Mesodermal cell (in vitro differentiated cells): ENCODE measurements around the gene IKZF3.

Source experiments
- H3K27ac ChIP-seq: 2 replicates; pipeline ENCODE4 v1.7.0; 2013; ENCODE audit warnings: mild to moderate bottlenecking, low read depth, low read length, moderate library complexity; ENCODE audit not compliant: severe bottlenecking
- H3K36me3 ChIP-seq: 2 replicates; pipeline ENCODE4 v1.7.1; 2013; ENCODE audit warnings: mild to moderate bottlenecking, low read length, moderate library complexity; ENCODE audit not compliant: control insufficient read depth, insufficient read depth
- H3K4me1 ChIP-seq: one replicate; pipeline ENCODE4 v1.7.1; 2013; ENCODE audit warnings: mild to moderate bottlenecking, low read length; ENCODE audit not compliant: insufficient read depth, control insufficient read depth, poor library complexity, severe bottlenecking
- H3K4me3 ChIP-seq: 2 replicates; pipeline ENCODE4 v1.7.0; 2013; ENCODE audit warnings: low read length, control low read depth, mild to moderate bottlenecking; ENCODE audit not compliant: insufficient read depth, poor library complexity, severe bottlenecking; ENCODE audit errors: extremely low read depth
- H3K9me3 ChIP-seq: 2 replicates; pipeline ENCODE4 v1.7.1; 2013; ENCODE audit warnings: mild to moderate bottlenecking, low read length, moderate library complexity; ENCODE audit not compliant: control insufficient read depth
- WGBS, 2 experiments: methylation state at CpG; one replicate each; pipeline ENCODE4 v1.1.5; 2013; ENCODE audit warnings: missing lambda C conversion rate in 2 of 2; ENCODE audit not compliant: insufficient coverage in 2 of 2; 5-methylcytosine and 5-hydroxymethylcytosine counted together

The IKZF3 gene

GRCh38 chr17:39724731-39725130 lies 139.4 kb downstream of the IKZF3 start:
- Histone ChIP-seq H3K27ac (no peak overlapping the region), H3K9me3 (no peaks in the 10 kb centered on the region), H3K4me1 (no peaks in the 10 kb centered on the region), H3K36me3 (peaks cover 70% of the 10 kb centered on the region), H3K4me3 (no peak overlapping the region)
- 97 to 98% methylated on average over 10 to 13 of the region's 13 CpGs for WGBS, 2 experiments

- peaks cover 68% of the 10 kb centered on the region for H3K36me3 ChIP-seq
- H3K4me3 ChIP-seq = no peak overlapping the region
- no peaks in the 10 kb centered on the region for H3K9me3 ChIP-seq
- WGBS, 2 experiments = 75 to 91% methylated on average over 15 to 28 of the region's 34 CpGs
- no peaks in the 10 kb centered on the region for H3K4me1 ChIP-seq
- no peak overlapping the region for H3K27ac ChIP-seq
These were observed 140.9 kb downstream of the IKZF3 start for GRCh38 chr17:39722965-39723848.

GRCh38 chr17:39722104-39722503 lies 142.0 kb downstream of the IKZF3 start:
- no peak overlapping the region for H3K4me3 ChIP-seq
- H3K27ac ChIP-seq = no peak overlapping the region
- peaks cover 66% of the 10 kb centered on the region for H3K36me3 ChIP-seq
- H3K4me1 ChIP-seq = no peaks in the 10 kb centered on the region
- 75 to 100% methylated on average over 2 to 4 of the region's 6 CpGs for WGBS, 2 experiments
- no peaks in the 10 kb centered on the region for H3K9me3 ChIP-seq

GRCh38 chr17:39719563-39720355 lies 144.4 kb downstream of the IKZF3 start:
- no peaks in the 10 kb centered on the region for H3K9me3 ChIP-seq
- H3K4me1 ChIP-seq = no peaks in the 10 kb centered on the region
- no peak overlapping the region for H3K27ac ChIP-seq
- 78 to 97% methylated on average over 2 to 4 of the region's 7 CpGs for WGBS, 2 experiments
- no peak overlapping the region for H3K4me3 ChIP-seq
- H3K36me3 ChIP-seq = peaks cover 71% of the 10 kb centered on the region

GRCh38 chr17:39717660-39718059 lies 146.5 kb downstream of the IKZF3 start:
- H3K27ac ChIP-seq = no peak overlapping the region
- no peaks in the 10 kb centered on the region for H3K4me1 ChIP-seq
- H3K36me3 ChIP-seq = peaks cover 69% of the 10 kb centered on the region
- H3K4me3 ChIP-seq = no peak overlapping the region
- H3K9me3 ChIP-seq = no peaks in the 10 kb centered on the region
- WGBS, 2 experiments = 95 to 100% methylated on average over 6 of the region's 6 CpGs

GRCh38 chr17:39716879-39717536 lies 147.1 kb downstream of the IKZF3 start:
- 90 to 92% methylated on average over 8 to 11 of the region's 11 CpGs for WGBS, 2 experiments
- peaks cover 70% of the 10 kb centered on the region for H3K36me3 ChIP-seq
- no peaks in the 10 kb centered on the region for H3K4me1 ChIP-seq
- H3K27ac ChIP-seq = no peak overlapping the region
- H3K4me3 ChIP-seq = no peak overlapping the region
- H3K9me3 ChIP-seq = no peaks in the 10 kb centered on the region

- Histone ChIP-seq H3K9me3 (no peaks in the 10 kb centered on the region), H3K36me3 (peaks cover 74% of the 10 kb centered on the region), H3K4me1 (no peaks in the 10 kb centered on the region), H3K4me3 (no peak overlapping the region), H3K27ac (no peak overlapping the region)
- 95 to 100% methylated on average over 6 to 15 of the region's 15 CpGs for WGBS, 2 experiments
These were observed 147.9 kb downstream of the IKZF3 start for GRCh38 chr17:39716073-39716818.

- no peaks in the 10 kb centered on the region for H3K9me3 ChIP-seq
- no peak overlapping the region for H3K27ac ChIP-seq
- H3K4me1 ChIP-seq = no peaks in the 10 kb centered on the region
- 94% methylated on average over 15 to 18 of the region's 18 CpGs for WGBS, 2 experiments
- H3K4me3 ChIP-seq = no peak overlapping the region
- peaks cover 76% of the 10 kb centered on the region for H3K36me3 ChIP-seq
These were observed 148.6 kb downstream of the IKZF3 start for GRCh38 chr17:39715375-39716072.

GRCh38 chr17:39714234-39714633 lies 149.9 kb downstream of the IKZF3 start:
- H3K4me1 ChIP-seq = no peaks in the 10 kb centered on the region
- 100% methylated on average over 3 of the region's 4 CpGs for WGBS, 2 experiments
- H3K4me3 ChIP-seq = no peak overlapping the region
- H3K36me3 ChIP-seq = peaks cover 76% of the 10 kb centered on the region
- no peak overlapping the region for H3K27ac ChIP-seq
- H3K9me3 ChIP-seq = no peaks in the 10 kb centered on the region
